Chondrocyte (in vitro differentiated cells): ENCODE data around the gene ITK. TPM values are rescaled to one million over a fixed set of nuclear protein-coding genes. Genes with fewer than 3 reads are reported as not detected.

Experiments
- DNase-seq: peaks from one replicate; pipeline ENCODE4 v3.0.0; 2021; ENCODE audit warnings: mixed read lengths, low spot score
- H3K27ac Mint-ChIP-seq: one replicate; pipeline ENCODE4 v1.8.0; 2021; ENCODE audit warnings: mild to moderate bottlenecking, moderate library complexity, mixed read lengths; ENCODE audit not compliant: unreplicated experiment
- H3K27me3 Mint-ChIP-seq: 2 replicates; pipeline ENCODE4 v1.8.0; 2021; ENCODE audit warnings: low read depth, mixed read lengths
- H3K36me3 Mint-ChIP-seq: 2 replicates; pipeline ENCODE4 v1.8.0; 2021; ENCODE audit warnings: low read depth, mixed read lengths
- H3K4me1 Mint-ChIP-seq: 2 replicates; pipeline ENCODE4 v1.8.0; 2021; ENCODE audit warnings: low read depth, mild to moderate bottlenecking, mixed read lengths
- H3K4me3 Mint-ChIP-seq: one replicate; pipeline ENCODE4 v1.8.0; 2021; ENCODE audit warnings: mild to moderate bottlenecking, moderate library complexity, mixed read lengths; ENCODE audit not compliant: unreplicated experiment
- H3K9me3 Mint-ChIP-seq: 2 replicates; pipeline ENCODE4 v1.8.0; 2021; ENCODE audit warnings: low read depth, mixed read lengths
- total RNA-seq: library from RNA; stranded (reverse); gene quantifications from 3 replicates; pipeline ENCODE4 v1.2.1, GENCODE V29; 2021
- TF ChIP-seq, protein P1 (sequence below): fragments of 200-600 bp; sonication (generic); IDR thresholded peaks from 2 replicates; pipeline ENCODE4 v1.5.0; 2021; ENCODE audit warnings: antibody characterized with exemption, mild to moderate bottlenecking, moderate library complexity

Gene ITK
- total RNA-seq, 1 donor from 2014 or later = not detected

DNA sequence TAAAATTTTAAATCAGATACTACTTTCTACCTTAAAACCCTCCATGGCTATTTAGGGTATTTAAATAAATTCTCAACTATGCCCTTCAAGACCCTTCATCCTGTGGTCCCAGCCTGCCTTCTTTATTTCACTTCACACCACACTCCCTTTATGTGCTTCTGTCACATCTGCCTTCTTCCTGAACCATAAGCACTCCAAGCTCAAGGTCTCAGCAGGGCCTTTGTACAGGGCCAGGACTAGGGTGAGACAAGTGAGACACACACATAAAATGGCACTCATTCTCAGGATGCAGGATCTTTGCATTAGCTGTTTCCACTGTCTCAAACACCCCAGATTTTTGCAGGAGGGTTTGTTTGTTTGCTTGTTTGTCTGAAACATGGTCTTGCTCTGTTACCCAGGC is 7.6 kb downstream of the ITK start:
- H3K27me3 Mint-ChIP-seq = peaks cover 36% of the 10 kb centered on the region

DNA sequence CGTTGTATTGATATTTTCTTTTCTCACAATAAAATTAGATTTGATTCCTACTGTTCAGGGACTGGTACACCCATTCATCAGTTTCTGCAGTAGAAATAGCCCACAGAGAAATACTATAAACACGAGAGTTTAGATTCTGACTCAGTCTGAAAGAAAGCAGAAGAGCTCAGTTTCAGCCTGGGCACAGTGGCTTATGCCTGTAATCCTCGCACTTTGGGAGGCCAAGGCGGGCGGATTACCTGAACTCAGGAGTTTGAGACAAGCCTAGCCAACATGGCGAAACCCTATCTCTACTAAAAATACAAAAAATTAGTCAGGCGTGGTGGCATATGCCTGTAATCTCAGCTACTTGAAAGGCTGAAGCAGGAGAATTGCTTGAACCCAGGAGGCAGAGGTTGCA is 8.6 kb downstream of the ITK start:
- TF ChIP-seq, protein P1, sequence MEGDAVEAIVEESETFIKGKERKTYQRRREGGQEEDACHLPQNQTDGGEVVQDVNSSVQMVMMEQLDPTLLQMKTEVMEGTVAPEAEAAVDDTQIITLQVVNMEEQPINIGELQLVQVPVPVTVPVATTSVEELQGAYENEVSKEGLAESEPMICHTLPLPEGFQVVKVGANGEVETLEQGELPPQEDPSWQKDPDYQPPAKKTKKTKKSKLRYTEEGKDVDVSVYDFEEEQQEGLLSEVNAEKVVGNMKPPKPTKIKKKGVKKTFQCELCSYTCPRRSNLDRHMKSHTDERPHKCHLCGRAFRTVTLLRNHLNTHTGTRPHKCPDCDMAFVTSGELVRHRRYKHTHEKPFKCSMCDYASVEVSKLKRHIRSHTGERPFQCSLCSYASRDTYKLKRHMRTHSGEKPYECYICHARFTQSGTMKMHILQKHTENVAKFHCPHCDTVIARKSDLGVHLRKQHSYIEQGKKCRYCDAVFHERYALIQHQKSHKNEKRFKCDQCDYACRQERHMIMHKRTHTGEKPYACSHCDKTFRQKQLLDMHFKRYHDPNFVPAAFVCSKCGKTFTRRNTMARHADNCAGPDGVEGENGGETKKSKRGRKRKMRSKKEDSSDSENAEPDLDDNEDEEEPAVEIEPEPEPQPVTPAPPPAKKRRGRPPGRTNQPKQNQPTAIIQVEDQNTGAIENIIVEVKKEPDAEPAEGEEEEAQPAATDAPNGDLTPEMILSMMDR = no peak
- peaks cover 3% of the 10 kb centered on the region for H3K9me3 Mint-ChIP-seq
- no peak for DNase-seq
- H3K27ac Mint-ChIP-seq = no peak overlapping the region
- no peaks in the 10 kb centered on the region for H3K4me1 Mint-ChIP-seq
- H3K27me3 Mint-ChIP-seq = peaks cover 37% of the 10 kb centered on the region
- H3K4me3 Mint-ChIP-seq = no peak overlapping the region
- peaks cover 2% of the 10 kb centered on the region for H3K36me3 Mint-ChIP-seq

More for the DNA sequence above, 7.6 kb downstream of the ITK start:
- peaks cover 3% of the 10 kb centered on the region for H3K9me3 Mint-ChIP-seq
- H3K4me3 Mint-ChIP-seq = no peak overlapping the region
- peaks cover 2% of the 10 kb centered on the region for H3K36me3 Mint-ChIP-seq
- no peaks in the 10 kb centered on the region for H3K4me1 Mint-ChIP-seq
- TF ChIP-seq, protein P1 = no peak
- H3K27ac Mint-ChIP-seq = no peak overlapping the region
- DNase-seq = no peak

DNA sequence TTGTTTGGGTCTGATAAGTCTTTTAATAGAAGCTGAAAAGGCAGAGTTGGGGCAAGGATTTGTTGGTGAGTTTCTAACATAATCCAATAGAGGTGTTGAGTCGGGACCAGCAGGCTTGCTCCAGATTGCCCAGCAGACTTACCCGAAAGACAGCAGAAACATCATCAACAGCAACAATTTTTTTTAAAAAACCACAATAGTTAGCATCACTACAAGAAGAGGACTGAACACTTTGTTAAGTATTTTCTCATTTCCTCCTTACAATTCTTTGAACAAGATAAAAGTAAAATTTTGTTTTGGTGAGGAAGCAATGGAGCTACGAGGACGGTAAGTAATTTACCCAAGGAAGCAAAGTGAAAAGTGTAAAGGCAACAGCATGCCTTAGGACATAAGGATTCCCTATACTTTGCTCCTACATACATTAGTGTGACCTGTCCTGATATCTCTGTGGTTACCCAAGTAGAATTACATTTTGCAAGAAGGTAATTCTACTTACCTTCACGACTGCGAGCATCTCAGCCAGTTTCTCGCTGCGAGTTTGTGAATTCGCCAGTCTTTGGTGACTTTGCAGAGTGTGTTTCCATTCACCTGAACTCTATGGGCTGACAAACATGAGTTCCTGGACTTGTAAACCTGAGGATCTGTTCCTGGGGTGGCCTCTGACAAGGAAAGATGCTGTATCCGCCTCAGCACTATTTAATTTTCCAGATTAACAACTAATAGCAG is 13.2 kb downstream of the ITK start:
- no peaks in the 10 kb centered on the region for H3K4me1 Mint-ChIP-seq
- H3K4me3 Mint-ChIP-seq = no peak overlapping the region
- no peak for DNase-seq
- H3K9me3 Mint-ChIP-seq = peaks cover 3% of the 10 kb centered on the region
- peaks cover 2% of the 10 kb centered on the region for H3K36me3 Mint-ChIP-seq
- H3K27ac Mint-ChIP-seq = no peak overlapping the region
- peaks cover 57% of the 10 kb centered on the region for H3K27me3 Mint-ChIP-seq
- TF ChIP-seq, protein P1 = no peak

DNA sequence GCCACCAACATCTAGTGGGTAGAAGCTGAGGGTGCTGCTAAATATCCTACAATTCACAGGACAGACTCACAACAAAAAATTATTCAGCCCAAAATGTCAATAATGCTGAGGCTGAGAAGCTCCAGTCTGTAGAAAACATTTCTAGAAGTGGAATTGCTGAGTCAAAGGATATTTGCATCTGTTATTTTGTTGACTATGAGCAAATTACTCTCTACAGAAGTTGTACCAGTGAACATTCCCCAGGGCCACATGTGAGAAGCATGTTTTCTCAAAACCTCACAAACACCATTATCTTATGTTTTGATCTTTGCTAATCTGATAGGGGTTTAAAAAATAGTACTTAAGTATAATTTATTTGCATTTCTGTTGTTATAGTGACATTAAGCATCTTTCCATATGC is 15.4 kb downstream of the ITK start:
- peaks cover 59% of the 10 kb centered on the region for H3K27me3 Mint-ChIP-seq
- no peak overlapping the region for H3K4me3 Mint-ChIP-seq
- H3K4me1 Mint-ChIP-seq = no peaks in the 10 kb centered on the region
- H3K27ac Mint-ChIP-seq = no peak overlapping the region
- no peak for DNase-seq
- H3K9me3 Mint-ChIP-seq = peaks cover 3% of the 10 kb centered on the region
- TF ChIP-seq, protein P1 = no peak
- H3K36me3 Mint-ChIP-seq = peaks cover 2% of the 10 kb centered on the region

- Mint-ChIP-seq H3K27ac (no peak overlapping the region), H3K9me3 (peaks cover 3% of the 10 kb centered on the region), H3K4me1 (no peaks in the 10 kb centered on the region), H3K36me3 (peaks cover 2% of the 10 kb centered on the region), H3K27me3 (peaks cover 57% of the 10 kb centered on the region), H3K4me3 (no peak overlapping the region)
- no peak for DNase-seq
- TF ChIP-seq, protein P1 = no peak
These were observed 16.4 kb downstream of the ITK start for GRCh38 chr5:157197086-157197485.
